GOT3 (cell line): ENCODE data around the gene MPRIP.

Experiments used
- DNase-seq: peaks from one replicate; lab custom pipeline; 2025; ENCODE audit warnings: mixed read lengths; lab: John Stamatoyannopoulos, UW

Gene MPRIP

DNA sequence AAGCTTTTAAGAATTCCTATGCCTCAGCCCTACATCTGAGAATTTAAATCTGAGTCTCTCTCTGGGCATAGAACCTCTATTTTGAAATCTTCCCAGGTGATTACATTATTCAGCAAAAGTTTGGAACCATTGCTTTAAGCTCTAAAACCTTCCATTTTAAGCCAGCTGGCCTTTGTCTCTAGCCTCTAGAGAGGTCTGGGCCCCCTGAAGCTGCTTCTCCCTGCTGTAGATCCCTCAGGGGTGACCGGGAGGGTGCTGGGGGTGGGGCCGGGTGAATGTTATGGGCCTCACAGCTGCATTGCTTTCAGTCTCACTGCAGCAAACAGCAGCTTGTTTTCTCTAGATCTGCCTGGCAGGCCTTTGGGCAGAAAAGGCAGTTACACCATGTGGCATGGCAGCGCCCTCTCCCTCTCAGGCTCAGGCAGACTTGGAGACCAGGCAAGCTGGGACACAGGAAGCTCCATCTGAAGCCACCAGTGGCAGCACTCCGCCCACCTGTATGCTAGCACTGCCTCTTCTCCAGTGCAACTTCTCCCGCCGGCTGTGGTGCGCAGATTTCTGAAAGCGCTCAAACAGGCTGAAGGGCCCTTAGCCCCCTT lies 66.3 kb downstream of the MPRIP start:
- no peak for DNase-seq

DNA sequence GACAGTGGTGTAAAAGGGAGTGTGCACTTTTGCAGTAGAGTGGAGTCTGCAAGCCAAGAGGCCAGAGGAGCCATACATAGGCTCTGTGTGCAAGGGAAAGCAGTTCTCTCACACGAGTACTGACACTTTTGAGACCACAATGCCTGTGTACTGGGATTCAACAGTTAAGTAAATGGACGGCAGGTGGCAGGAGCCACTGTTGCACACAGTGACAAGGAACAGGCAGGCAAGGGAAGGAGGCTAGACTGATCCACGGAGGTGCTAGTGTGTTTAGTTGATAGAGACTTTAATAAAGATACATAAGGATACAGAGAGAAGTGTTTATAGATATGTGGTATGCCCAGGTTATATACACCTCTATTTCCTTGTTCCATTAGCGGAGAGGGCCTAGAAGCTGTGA lies 67.0 kb downstream of the MPRIP start:
- no peak for DNase-seq

DNA sequence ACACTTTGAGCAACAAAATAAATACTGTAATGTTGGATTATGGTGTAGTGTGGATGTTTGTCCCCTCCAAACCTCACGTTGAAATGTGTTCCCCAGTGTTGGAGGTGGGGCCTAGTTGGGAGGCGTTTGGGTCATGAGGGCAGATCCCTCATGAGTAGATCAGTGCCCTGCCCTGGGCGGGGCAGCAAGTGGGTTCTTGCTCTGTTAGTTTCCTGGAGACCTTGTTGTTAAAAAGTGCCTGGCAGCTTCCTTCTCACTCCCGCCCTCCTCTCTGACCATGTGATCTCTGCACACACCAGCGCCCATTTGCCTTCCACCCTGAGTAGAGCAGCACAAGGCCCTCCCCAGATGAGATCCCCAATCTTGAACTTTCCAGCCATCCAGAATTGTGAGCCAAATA lies 67.7 kb downstream of the MPRIP start:
- no peak for DNase-seq

DNA sequence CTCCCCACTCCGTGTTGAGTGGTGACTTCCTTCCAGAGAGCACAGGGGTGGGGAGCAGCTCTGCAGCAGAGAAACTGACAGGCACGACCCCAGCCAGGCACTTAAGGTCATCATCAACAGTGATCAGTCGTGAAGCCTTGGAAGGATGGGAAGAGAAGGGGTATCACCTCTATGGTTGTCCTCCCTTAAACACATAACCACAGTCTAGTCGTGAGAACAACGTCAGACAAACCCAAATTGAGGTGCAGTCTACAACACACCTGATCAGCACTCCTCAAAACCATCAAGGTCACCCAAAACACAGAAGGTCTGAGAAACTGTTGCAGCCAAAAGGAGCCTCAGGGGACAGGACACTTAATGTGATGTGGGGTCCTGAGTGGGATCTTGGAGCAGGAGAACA lies 68.3 kb downstream of the MPRIP start:
- no peak for DNase-seq

DNA sequence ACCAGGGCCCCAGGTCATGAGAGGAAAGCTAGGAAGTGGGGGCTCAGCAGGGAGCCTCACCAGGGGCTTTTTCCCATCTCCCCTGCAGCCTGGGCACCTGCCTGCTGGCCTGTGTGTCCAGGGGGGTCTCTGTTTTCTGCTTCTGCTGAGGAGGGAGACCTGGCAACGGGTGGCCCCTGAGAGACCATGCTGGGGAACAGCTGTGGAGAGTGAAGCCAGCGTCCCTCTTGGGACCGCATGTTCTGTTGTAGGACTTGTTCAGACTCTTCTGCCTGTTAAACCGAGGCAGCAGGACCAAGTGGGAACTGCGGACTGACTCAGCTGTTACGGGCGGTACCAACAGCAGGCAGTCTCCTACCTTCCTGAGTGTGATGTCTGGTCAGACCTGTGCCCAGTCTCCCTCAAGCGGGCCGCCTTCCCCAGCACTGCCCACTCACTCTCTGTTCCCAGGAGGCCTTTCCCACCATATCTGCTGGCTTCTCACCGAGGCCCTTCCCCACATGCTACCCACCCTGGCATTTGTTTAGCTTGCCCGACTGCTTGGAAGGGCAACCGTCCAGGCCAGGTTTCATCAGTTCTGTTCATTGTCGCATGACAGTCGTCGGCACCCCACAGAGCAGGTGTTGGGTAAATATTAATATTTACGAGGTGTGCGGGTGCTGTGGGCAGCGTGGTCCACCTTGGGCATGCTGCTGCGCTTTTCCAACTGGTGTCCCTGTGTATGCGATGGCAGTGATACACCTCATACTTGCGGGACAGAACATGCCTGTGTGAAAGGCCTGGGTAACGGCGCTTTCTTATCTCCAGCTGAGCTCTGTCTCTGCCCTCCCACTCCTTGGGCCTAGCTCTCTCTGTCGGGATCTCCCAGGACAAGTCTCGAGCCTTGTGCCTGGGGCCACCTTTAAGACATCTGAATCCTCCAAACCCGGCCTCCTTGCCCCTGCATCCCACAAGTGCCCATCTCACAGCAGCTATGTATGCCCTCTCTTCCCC lies 69.4 kb downstream of the MPRIP start:
- DNase-seq: no peak

DNA sequence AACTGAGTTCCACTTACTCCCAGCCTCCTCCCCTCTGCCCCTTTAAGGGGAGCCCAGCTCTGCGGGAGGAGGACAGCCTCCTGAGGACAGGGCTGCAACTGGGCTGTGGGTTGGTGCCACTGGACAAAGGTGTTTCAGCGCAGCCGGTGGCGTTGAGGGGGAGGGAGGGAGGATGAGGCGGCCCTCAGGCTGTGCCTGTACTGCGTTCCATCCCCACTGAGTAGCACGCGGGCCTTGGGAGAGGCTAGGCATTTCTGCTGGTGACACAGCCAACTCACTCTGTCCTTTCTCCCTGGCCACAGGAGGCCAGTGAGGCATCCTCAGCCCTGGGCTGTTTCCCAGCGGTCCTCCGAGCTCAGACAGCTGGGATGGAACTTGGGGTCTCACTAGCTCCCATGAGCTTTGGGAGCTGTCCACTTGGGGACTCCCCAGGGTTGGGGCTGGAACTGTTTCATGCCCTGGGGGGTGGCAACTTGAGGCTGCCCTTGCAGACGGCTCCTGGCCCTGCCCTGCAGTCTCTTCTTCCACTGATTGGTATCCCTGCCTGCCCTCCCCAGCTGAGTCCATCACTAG lies 70.5 kb downstream of the MPRIP start:
- DNase-seq: no peak

DNA sequence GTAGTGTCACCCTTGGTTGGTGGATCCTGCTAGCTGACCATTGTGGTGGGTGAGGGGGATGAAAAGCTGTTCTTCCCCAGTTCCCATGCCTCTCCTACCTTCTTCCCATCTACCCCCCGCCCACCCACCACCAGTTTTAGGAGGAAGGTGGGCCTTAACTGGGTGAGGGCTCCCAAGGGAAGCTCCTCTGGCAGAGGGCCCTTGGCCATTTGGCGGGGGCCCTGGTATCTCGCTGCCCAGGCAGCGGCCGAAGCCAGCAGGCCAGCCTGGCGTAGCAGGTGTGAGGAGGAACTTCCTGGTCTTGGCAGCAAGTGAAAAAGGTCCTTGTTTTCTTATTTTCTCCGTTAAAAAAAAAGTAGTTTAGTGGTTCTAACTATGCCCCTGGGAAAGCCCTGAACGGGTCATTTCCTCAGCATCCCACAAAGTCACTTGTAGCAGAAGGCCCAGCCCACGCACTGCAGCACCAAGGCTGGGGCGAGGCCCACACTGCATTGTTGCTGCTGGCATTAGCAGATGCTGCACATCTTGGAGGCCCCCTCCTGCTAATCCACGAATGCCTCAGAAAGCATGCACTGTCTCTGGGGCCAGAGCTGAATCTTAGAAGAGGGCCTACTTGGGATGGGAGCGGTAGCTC lies 72.5 kb downstream of the MPRIP start:
- no peak for DNase-seq

DNA sequence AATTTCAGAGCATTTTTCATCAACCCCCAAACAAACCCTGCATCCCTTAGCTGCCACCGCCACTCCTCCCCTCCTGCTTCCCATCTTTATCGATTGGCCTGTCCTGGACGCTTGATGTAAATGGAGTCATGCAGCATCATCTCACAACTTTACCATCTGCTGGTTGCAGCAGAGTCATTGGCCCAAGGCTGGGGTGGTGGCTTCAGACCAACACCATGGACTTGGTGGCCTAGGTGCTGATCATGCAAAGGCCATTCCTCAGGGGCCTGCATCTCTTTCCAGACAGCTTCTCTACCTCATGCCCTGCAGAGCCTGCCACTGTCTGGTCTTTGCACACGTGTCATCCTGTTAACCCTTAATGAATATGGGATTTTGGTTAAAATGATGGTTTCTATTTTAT lies 73.4 kb downstream of the MPRIP start:
- DNase-seq: no peak

DNA sequence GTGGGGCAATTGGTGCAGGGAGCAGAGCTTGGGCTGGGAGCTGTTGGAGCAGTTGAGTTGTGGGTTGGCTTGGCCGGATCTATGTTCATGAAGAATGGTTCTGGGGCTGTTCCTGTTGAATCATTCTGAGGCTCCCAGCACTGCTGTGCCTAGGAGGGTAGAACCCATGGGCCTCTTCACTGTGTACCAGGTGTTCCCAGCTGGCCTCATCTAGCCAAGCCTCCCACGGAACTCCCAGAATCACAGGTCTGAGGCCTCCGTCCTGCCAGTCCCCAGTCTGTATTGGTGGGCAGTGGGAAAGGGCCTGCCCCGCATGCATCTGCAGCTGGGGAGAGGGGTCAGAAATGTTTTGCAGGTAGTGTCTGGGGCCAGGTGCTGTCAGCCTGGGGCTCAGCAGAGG lies 74.1 kb downstream of the MPRIP start:
- no peak for DNase-seq

DNA sequence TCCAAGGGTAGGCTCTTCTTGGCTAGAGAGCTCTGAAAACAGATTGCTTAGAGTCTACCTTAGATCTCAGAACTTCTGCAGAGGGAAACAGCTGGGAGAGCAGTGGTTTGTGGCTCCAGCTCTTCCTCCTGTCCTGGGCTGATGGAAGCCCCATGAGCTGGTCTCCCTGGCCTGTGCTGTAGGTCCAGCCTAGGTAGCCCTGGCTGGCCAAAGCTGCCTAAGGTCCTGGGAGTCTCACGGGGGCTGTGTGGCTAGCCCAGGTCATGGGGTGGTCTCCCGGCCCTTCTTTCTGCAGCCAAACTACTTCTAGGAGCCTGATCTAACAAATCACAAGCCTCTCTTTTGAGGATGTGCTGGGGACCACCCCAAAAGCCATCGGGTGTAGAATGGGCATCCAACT lies 75.7 kb downstream of the MPRIP start:
- no peak for DNase-seq

DNA sequence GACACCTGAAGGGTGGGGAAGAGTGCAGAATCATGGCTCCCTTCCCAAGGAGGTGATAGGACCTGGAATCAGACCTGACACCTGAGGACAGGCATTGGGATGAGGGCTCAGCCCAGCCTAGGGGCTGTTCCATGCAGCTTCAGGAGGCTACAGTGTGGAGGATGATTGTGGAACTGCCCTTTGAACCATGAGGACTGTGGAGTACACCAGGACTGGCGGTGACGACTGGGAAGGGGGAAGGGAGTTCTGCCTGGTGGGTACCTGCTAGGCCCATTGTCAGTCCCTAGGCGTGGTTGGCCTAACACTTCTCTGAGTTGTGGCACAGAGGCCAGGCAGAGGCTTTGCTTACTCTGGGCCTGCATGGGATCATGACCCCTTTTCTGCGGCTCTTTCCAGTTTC lies 76.1 kb downstream of the MPRIP start:
- no peak for DNase-seq

DNA sequence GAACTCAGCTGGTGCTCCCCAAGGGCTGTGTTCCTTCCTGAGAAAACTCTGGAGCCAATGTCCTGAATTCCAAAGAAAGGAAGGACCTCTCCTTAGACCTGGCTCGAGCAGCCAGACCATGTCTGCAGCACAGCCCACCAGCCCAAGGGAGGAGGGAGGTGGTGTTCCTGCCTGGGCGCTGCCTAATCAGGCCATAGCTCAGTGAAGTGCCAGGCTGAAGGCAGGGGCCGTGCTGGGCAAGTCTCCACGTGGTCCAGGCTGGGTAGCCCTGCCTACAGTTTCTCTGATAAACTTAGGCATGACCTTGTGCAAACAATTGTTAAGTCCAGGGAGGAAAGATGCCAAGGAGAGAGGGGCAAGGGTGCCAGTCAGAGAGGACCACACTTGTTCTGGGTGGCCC lies 76.8 kb downstream of the MPRIP start:
- no peak for DNase-seq

DNA sequence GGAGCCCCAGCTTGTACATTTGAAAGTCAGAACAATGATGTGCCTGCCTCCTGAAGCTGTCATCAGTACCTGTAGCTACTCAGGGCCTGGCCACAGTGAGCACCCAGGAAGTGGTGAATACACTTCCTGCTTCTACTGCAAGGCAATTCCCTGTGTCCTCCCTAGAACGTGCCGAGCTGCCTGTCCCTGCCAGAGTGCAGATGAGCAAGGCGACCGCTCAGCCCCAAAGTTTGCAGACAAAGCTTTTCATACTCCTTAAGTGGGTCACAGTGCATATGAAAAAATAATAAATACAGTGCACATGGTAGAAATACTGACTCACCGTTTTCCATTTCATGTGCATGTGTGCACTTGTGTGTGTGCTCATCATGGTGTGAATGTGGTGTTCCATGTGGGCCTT lies 77.3 kb downstream of the MPRIP start:
- DNase-seq: no peak

DNA sequence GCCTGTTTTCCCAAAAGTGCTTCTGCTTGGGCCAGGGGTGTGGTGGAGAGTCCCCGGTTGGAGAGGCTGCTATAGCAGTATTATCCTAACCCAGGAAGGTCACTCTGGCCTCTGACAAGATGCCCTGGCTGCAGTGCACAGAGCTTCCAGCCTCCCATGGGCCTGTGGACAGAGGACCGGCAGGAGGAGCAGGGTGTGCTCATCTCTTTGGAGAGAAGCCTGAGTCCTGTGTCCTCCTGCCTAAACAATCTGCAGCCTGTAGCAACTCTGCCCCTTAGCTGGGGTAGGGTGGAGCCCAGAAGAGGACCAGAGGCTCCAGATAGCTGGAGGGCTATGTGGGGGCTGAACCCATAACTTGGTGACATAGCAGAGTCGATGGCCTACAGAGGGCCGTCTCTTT lies 78.0 kb downstream of the MPRIP start:
- DNase-seq: no peak

DNA sequence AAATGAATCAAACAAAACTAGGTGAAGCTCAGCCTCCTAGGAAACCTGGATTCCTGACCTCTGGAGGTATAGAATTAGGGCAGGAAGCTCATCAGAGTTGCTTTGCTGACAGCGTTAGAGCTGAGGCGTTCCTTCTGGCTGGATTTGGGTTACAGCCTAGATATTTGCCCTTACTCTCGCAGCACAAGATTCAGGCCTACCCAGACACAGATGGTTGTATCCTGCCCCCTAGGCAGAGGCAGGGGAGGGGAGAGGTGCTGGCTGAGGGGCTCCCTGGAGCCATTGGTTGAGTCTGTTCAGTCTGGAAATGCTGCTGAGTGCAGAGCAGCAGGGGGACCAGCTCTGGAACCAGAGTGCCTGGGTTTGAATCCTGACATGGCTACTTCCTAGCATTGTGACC lies 78.4 kb downstream of the MPRIP start:
- DNase-seq: no peak

DNA sequence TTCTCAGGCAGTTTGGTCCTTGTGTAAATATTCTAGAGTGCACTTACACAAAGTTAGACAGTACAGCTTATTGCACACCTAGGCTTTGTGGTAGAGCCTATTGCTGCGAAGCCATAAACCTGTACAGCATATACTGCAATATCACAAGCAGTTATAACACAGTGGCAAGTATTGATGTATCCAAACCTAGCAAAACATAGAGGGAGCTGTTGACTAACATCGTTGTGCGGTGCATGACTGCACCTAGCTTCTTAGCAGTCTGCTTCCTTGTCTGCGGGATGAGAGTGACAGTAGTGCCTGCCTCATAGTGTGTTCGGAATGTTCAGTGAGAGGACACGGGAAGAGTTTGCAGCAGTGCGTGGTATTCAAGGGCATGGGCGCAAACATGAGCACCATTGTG lies 78.9 kb downstream of the MPRIP start:
- DNase-seq: no peak

DNA sequence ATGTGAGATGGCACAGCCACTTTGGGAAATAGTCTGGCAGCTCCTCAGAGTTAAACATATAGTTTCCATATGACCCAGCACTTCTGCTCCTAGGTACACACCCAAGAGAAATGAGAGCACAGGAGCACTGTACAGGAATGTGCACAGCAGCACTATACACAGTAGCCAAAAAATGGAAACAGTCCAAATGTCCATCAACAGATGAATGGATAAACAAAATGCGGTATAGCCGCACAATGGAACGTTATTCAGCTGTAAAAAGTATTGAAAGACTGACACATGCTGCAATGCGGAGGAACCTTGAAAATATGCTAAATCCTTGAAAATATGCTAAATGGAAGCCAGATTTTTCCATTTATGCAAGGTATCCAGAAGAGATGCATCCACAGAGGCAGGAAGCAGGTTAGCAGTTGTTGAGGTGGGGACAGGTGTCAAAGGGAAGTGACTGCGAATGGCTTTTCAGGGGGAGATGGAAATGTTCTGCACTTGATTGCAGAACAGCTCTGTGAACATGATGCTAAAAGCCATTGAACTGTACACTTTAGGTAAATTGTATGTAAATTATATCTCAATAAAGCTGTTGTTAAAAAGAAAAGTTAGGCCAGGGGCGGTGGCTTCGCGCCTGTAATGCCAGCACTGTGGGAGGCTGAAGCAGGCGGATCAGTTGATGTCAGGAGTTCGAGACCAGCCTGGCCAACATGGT lies 80.7 kb downstream of the MPRIP start:
- no peak for DNase-seq

DNA sequence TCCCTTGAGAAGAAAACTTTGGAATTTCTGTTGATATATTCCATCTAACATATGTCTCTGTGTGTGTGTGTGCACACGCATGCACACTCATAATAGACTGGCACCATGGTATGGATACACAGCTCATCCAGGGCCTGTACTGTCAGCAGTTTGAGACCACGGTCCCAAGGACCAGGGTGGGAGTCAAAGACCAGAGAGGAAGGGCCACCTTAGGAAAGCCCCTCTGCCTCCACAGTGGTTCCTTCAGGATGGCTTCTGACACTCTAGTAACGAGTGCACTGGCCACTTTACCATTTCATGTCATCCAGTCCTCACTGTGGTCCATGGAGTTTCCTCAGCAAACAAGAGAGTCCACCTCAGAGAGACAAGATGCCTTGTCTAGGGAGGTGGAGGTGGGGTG lies 82.1 kb downstream of the MPRIP start:
- DNase-seq: no peak

DNA sequence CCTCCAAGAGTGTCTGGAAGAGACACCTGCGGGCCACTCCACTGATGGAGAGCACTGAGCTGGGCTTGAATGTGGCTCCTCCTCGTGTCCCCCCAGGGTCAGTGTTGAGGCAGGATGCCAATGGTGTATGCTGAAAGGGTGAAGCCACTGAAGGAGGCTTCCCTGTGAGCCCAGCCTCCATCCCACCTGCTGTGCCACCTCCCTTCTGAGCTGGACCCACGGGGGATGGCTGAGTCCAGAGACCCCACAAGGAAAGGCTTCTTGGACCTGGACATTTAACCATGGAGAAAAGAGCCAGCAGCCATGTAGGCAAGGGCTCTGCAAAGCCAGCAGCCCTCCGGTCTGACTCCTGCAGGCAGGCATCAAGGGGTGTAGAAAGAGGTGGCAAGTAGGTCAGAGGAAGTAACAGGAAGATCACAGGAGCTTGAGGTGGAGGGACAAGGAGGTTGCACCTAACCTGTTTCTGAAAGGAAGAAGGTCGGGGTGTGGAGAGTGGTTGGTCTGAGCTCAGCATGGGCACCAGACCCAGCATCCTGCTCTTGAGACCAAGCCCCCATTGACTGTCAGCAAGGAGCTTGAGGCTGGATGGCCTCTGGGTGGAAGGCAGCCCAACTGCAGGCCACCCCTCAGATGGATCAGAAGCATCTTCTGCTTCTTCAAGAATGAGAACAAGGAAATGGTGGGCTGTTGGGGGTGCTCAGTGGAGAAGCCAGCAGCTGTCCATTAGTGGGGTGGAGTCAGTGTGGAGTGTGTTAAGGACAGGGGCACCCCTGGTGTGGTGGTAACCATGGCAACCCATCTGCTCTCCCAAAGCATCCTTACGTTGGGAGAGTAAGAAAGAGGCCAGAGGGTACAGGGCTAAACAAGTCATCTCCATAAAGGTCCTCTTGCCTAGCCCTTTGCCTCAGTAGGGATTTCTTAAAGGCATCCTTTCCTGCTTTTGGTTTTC lies 83.2 kb downstream of the MPRIP start:
- DNase-seq: no peak

DNA sequence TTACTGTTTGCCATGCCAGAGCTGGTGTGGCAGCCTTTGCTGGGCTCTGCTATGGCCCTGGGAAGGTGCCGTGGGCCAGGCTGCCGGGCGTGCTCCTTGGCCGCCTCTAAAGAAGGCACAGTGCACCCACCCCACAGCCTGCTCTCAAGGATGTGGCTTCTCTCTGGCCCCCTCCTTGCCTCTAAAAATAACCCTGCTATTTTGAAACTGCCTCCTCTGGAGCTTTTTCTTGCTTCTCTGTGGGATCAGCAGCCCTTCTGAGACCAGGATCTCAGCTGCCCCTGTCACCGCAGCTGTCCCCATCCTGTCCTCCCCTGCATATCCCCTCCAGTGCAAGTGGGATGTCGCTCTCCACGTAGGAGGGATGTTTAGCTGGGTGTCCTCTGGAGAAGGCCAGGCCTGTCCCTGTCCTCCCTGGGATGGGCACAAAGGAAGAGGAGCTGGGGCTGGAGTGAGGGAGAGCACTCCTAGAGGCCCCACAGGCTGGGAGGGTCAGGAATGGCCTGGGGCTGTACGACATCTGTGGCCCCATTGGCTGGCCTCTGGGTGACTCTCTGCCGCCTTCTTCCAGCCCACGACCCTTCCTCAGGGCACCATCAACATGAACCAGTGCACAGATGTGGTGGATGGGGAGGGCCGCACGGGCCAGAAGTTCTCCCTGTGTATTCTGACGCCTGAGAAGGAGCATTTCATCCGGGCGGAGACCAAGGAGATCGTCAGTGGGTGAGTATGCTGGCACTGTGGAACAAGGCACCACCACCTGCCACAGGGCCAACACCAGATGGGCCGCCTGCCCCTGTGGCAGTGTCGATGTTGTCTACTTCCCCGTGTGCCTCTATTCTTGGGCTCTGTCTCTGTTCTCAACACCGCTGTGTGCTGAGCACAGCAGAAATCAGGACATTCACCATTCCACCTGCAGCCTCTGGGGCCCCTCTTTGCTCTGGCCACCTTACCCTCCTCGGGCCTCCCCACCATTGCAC lies 84.2 kb downstream of the MPRIP start:
- DNase-seq: no peak
